MM.1S (cell line): Measurements from ENCODE around the gene CNKSR3.

Source experiments
- CTCF ChIP-seq: fragments of 300-600 bp; sonication (generic); IDR thresholded peaks from 2 replicates; pipeline ENCODE4 v1.5.1; 2016; ENCODE audit warnings: antibody characterized with exemption, low read length, mixed read lengths
- EZH2 ChIP-seq: fragments of 300-600 bp; sonication (generic); optimal IDR thresholded peaks from 2 replicates; pipeline ENCODE3; 2017; ENCODE audit warnings: low read depth, mild to moderate bottlenecking, antibody characterized with exemption, low read length, mixed read lengths
- EZH2phosphoT487 ChIP-seq: fragments of 300-600 bp; sonication (generic); IDR thresholded peaks from 2 replicates; pipeline ENCODE4 v1.6.1; 2018; ENCODE audit warnings: antibody characterized with exemption, low read length

GRCh38 chr6:154447954-154448353 lies 62.5 kb downstream of the CNKSR3 start:
- TF ChIP-seq CTCF (no peak), EZH2 (no peak), EZH2phosphoT487 (no peak)
